Measurements from ENCODE around the gene VSTM2A.
"Not testable (repeated sequence)": the region's sequence is repeated elsewhere in the genome, so short reads cannot be mapped to it uniquely, and the experiment has no call there.

Gene VSTM2A, protein sequence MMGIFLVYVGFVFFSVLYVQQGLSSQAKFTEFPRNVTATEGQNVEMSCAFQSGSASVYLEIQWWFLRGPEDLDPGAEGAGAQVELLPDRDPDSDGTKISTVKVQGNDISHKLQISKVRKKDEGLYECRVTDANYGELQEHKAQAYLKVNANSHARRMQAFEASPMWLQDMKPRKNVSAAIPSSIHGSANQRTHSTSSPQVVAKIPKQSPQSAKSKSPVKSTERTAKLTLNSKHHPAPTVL

DNA sequence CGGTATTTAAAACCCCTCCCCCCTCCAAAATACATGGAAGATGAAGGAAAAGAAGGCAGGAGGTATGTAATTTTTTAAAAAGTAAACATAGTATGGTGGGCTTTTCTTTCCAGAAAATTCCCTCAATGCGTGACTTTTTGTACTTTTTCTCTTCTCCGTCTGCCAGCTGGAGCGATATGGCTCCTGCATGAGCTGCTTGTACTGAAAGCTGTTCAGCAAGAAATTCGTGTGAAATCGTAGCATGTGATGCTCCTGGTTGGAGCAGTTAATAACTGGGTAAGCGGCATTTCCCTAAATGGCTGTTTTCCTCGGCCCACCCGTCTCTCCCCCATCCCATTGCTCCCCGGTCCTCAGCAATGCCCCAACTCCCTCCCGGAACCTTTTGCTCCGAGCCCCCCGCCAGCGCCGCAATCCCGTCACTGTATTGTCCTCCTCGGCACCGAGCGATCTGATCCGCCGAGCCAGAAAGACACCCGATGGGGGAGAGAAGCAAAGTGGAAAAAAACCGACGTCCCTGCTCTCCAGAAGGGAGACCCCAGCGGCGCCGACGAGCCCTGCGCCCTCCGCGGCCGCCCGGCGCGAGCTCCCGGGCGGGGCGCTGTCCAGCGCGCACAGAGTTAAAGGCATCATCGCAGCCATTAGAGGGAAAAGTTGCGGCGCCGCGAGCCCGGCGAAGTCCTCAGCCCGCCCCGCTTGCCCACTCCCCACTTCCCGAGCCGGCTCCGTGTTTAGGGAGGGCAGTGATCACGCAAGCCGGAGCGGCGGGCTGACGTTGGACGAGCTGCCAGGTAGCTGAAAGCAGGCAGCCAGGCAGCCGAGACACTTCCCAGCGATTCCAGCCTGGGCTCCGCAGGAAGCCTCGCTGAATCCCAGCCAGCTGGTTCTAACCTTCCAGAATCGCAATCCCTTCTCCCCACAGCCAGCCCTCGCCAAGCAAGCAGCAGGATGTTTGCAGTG, at the start of gene VSTM2A:
TSS of gene VSTM2A (plus strand) at position 707 of the 957 bp plus-strand sequence. CDS start 356 bp downstream, outside the sequence.
- DNase-seq, result no peak

DNA sequence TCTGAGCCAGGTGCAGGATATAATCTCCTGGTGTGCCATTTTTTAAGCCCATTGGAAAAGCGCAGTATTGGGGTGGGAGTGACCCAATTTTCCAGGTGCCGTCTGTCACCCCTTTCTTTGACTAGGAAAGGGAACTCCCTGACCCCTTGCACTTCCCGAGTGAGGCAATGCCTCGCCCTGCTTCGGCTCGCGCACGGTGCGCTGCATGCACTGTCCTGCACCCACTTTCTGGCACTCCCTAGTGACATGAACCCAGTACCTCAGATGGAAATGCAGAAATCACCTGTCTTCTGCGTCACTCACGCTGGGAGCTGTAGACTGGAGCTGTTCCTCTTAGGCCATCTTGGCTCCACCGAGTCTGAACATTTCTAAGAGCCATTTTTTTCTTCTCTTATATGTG, 37.6 kb upstream of the VSTM2A start:
- DNase-seq, result not testable (repeated sequence)

GRCh38 chr7:54529568-54529967, 12.6 kb upstream of the VSTM2A start:
- no peak for DNase-seq

DNA sequence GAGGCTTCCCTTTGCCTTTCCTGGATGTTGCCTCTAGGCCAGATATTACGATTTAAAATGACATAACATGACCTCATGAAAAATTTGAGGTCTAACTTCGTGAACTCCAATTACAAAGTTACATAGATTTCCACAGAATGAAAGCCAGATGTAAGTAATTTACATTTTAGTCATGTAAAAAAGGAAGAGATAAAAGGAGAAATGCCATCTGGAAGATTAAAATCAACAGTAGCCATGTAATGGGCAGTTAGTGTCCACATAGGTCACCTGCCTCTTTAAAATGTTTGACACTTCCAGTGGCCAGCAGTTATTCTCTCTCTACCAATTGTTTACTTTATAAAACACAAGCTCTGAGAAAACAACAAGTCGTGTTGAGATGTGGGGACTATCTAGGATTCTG, 4.1 kb upstream of the VSTM2A start:
- DNase-seq, result no peak

GRCh38 chr7:54543051-54543488, 895 bp downstream of the VSTM2A start:
- no peak for DNase-seq

DNA sequence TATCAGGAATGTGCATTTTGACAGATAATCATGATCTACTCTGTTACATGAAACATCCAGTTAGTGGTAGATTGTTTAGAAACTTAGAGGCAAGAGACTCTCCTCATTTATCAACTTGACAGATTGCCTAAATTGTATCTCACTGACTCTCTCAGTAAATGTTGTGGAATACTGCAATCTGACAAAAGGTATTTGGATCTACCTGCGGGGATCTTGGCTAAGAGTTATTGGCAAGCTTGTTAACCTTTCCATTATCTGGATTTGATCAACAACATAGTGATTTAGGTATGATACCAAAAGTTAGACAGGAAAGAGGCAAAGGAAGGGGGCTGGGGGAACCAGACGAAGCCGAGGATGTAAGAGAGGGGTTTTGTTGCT, 2.0 kb downstream of the VSTM2A start:
- DNase-seq, result no peak

GRCh38 chr7:54544527-54545240, 2.5 kb downstream of the VSTM2A start:
- DNase-seq, result no peak

GRCh38 chr7:54545241-54545563, 3.0 kb downstream of the VSTM2A start:
- no peak for DNase-seq

- no peak for DNase-seq
These were observed 4.2 kb downstream of the VSTM2A start for GRCh38 chr7:54546081-54546985.

- DNase-seq, result no peak
These were observed 4.8 kb downstream of the VSTM2A start for GRCh38 chr7:54546986-54547314.

- no peak for DNase-seq
These were observed 8.3 kb downstream of the VSTM2A start for GRCh38 chr7:54550471-54550870.

GRCh38 chr7:54556121-54556520, 13.9 kb downstream of the VSTM2A start:
- no peak for DNase-seq

- DNase-seq, result no peak
These were observed 17.2 kb downstream of the VSTM2A start for GRCh38 chr7:54559401-54559800.

GRCh38 chr7:54560198-54560597, 18.0 kb downstream of the VSTM2A start:
- no peak for DNase-seq

DNA sequence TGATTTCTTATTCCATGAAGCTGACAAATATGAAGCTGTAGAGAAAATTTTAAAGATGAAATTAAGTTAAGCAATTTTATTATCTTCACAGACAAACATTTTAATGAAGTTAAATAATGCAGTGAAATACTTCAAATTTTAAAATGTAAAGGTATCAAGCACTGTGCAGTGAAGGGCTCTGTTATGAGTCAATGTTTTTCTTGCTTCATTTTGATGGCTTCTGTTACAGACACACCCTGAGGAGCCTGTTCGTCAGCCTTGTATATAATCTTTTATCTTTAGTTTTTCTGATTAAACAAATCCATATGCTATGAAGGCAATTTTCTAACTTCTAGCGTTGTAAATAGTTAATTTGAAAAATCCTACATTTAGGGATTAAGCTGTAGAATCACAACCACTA, 18.5 kb downstream of the VSTM2A start:
- no peak for DNase-seq

DNA sequence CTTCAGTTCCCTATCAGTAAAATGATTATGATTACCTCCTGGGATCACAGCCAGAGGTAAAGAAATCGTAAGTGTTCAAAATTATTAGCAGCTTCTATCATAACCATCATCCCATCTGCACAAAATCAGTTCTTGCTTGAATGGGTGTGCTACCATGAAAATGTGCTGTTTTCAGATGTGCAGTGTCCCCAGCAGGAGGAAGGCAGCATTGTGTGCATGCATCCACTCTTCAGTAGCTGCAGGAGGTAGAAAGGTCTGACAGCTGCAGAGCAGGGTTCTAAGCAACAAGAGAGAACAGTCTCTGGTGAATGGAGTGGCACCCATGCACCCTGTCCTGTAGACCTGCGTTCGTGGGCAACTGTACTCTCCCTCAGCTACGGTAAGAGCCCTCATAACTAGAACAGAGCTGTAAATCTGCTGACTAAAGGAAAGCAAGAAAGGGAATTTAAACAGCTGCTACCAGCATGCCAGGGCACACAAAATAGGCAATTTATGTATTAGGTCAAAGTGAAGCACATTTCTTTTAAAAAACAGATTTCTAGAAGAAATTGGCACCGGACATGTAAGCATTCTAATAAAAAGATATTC, 21.2 kb downstream of the VSTM2A start:
- DNase-seq, result no peak

DNA sequence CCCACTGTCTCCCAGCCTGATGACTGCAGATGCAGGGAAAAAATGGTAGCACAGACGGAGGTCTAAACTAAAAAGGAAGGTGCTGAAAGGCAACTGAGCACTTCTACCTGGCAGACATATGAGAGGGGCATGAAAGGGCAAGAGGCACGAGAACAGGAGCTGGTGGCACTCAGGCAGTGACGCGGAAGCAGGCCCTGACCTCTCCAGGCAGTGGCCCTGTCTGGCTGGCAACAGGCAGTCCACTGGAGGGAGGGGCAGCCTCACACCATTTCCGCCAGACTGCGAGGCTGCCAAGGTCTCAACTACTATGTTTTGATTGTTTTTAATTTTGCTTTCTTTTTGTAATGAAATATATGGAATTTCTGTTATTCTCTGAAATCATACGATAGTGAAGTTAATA, 23.3 kb downstream of the VSTM2A start:
- no peak for DNase-seq

GRCh38 chr7:54581511-54581910, 39.3 kb downstream of the VSTM2A start:
- DNase-seq, result no peak

DNA sequence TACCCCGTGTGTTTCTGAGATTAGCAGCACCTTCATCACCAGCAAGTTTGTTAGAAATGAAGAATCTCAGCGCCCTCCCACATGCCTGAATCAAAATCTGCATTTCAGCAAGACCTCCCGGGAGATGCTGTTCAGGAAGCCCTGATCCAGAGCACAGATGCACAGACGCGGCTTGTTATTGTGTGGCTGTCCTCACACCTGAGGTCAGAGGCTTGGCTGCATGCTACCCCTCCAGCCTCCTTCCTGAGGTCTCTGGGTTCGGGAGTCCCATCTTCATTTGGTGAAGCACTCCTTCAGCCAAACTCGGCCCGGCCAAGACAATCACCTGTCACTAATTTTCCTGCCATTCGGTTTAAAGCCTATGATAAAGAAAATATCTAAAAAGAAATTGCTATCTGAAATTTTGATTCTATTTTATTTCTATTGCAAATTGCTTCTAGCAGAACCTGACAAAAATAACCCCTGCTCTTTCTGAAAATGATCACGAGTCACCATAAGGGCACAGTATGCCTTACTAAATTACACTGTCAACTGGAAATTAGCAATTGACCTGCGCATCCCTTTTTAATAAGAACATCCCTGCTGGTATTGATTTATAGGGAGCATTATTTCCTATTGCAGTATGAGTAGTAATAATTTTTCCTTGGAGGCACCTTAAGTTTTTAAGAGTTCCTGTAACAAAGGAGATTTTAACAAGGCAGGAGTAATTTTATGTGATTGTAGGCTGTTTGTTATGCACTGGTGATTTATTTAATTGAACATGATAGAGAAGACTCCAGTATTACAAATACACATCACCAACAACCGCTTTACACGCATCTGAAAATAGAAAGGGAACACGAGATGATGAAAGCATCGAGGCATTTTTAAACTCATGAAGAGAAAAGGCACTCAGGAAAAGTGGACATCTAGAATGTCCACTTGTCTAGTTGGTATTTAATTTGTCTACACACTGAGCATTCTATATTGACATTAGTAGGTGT, 49.5 kb downstream of the VSTM2A start:
- DNase-seq, result no peak

- DNase-seq, result no peak
These were observed 54.6 kb downstream of the VSTM2A start for GRCh38 chr7:54596747-54597146.

- DNase-seq, result no peak
These were observed 73.4 kb downstream of the VSTM2A start for GRCh38 chr7:54615537-54615936.

All from fibroblast of upper back skin (primary cell).